ENCODE results near the gene MAP3K14.

DNA sequence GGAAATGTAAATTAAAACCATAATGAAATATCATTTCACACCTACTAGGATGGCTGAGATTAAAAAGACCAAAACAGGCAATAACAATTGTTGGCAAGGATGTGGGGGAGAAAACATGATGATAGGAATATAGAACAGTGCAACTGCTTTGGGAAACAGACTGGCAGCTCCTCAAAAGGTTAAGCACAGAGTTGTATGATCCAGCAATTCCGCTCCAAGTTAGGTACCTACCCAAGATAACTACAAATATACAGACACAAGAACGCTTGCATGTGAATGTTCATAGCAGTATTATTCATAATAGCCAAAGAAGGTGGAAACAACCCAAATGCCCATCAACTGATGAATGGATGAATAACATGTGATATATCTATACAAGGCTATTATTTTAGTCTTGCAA is 35.0 kb upstream of the MAP3K14 start:
- TF ChIP-seq FOXP2 (optimal IDR thresholded peaks at IDR 0.05; ENCODE audit: control extremely low read depth, extremely low read length, insufficient read depth) (no peak), EZH2 (IDR thresholded peaks at IDR 0.05) (no peak)

Measured in SK-N-MC (cell line).